K562 (cell line): ENCODE data around the gene SART1. TPM values are rescaled to one million over a fixed set of nuclear protein-coding genes. Genes with fewer than 3 reads are reported as not detected.
A peak's percentile ranks its signal among the peaks of the same experiment; 100 is the strongest.
"Not testable (repeated sequence)": the region's sequence is repeated elsewhere in the genome, so short reads cannot be mapped to it uniquely, and the experiment has no call there.

Experiments used
- ATAC-seq: fragments of 200-7000 bp; cut with Tn5 transposase; 3 replicates; pipeline ENCODE4 v1.9.1; 2020; ENCODE audit warnings: moderate library complexity
- BruUV-seq: library from RNA; stranded (reverse); fragments of 400-500 nt; replicated peaks from 2 replicates; lab custom pipeline; 2021; lab: Mats Ljungman, UMichigan
- CTCF ChIA-PET: fragments of 300-600 bp; formaldehyde crosslinking; extraction: SDS; loops from one replicate; lab custom pipeline; 2021; ENCODE audit warnings: low intra/inter-chr PET ratio; lab: Yijun Ruan, JAX
- POLR2A ChIA-PET: fragments of 300-600, 350-650 bp; sonication (Branson Sonifier 250); formaldehyde crosslinking; extraction: SDS; loops from one replicate; lab custom pipeline; 2021; ENCODE audit warnings: antibody characterized with exemption, inconsistent platforms; lab: Yijun Ruan, JAX
- DNase-seq, 4 experiments: peaks; one replicate each; pipeline versions ENCODE4 v3.0.0 to v3.0.0-alpha.2; 2011 to 2018; ENCODE audit warnings: low spot score in 3 of 4, mixed read lengths in 3 of 4; ENCODE audit errors: extremely low read depth in 1 of 4
- FAIRE-seq: peaks from 2 replicates; lab custom pipeline; 2011; peaks lifted over from hg19 to GRCh38; lab: Jason Lieb, UNC
- H2AFZ ChIP-seq: 2 replicates; pipeline ENCODE4 v1.6.0; 2011; ENCODE audit warnings: low read depth, low read length, control low read depth, inconsistent platforms
- H3K27ac ChIP-seq: fragments of 200-600 bp; 3 replicates; pipeline ENCODE4 v1.8.0; 2011; ENCODE audit warnings: low read depth, mild to moderate bottlenecking, control low read depth, inconsistent platforms, low read length, moderate library complexity, mixed read lengths; ENCODE audit errors: extremely low read depth
- H3K27me3 ChIP-seq, 2 experiments: fragments of 300-600 bp in 1 of 2; 2 replicates in 1 of 2; 3 replicates in 1 of 2; pipeline versions ENCODE4 v1.6.0 to v1.8.0; 2011; ENCODE audit warnings: inconsistent platforms in 2 of 2, low read length in 2 of 2, mild to moderate bottlenecking in 1 of 2, mixed read lengths in 1 of 2, moderate library complexity in 1 of 2; ENCODE audit not compliant: control insufficient read depth in 2 of 2, insufficient read depth in 2 of 2
- H3K36me3 ChIP-seq: fragments of 300-600 bp; 3 replicates; pipeline ENCODE4 v1.8.0; 2011; ENCODE audit warnings: mild to moderate bottlenecking, low read length, inconsistent platforms; ENCODE audit not compliant: control insufficient read depth, insufficient read depth
- H3K4me1 ChIP-seq, 2 experiments: fragments of 200-600 bp in 1 of 2; replicated peaks in 1 of 2; 2 replicates in 1 of 2; 3 replicates in 1 of 2; pipeline versions ENCODE4 v1.5.1 to v1.8.0; 2011; ENCODE audit warnings: inconsistent platforms in 2 of 2, low read length in 2 of 2, mild to moderate bottlenecking in 1 of 2, mixed read lengths in 1 of 2, moderate library complexity in 1 of 2; ENCODE audit not compliant: control insufficient read depth in 2 of 2, insufficient read depth in 2 of 2
- H3K4me2 ChIP-seq: 2 replicates; pipeline ENCODE4 v1.6.1; 2011; ENCODE audit warnings: low read length, control low read depth, inconsistent platforms, mixed read lengths; ENCODE audit not compliant: insufficient read depth
- H3K4me3 ChIP-seq: fragments of 200-600 bp; sonication (generic), shearing (Covaris generic); 2 replicates; pipeline ENCODE4 v1.5.1; 2016; ENCODE audit warnings: control low read depth, inconsistent platforms
- H3K79me2 ChIP-seq: fragments of 200-600 bp; 3 replicates; pipeline ENCODE4 v1.8.0; 2011; ENCODE audit warnings: low read length, inconsistent platforms; ENCODE audit not compliant: control insufficient read depth, insufficient read depth
- H3K9ac ChIP-seq, 2 experiments: 2 replicates each; pipeline versions ENCODE4 v1.6.0 to v1.6.1; 2011; ENCODE audit warnings: low read depth in 2 of 2, low read length in 2 of 2, control low read depth in 1 of 2, inconsistent platforms in 1 of 2, mild to moderate bottlenecking in 1 of 2, mixed read lengths in 1 of 2; ENCODE audit not compliant: insufficient read depth in 1 of 2
- H3K9me1 ChIP-seq: one replicate; pipeline ENCODE4 v1.6.0; 2011; ENCODE audit warnings: inconsistent platforms, mild to moderate bottlenecking, low read length, moderate library complexity; ENCODE audit not compliant: control insufficient read depth, insufficient read depth
- H3K9me3 ChIP-seq: replicated peaks from 2 replicates; pipeline ENCODE4 v1.5.1; 2011; ENCODE audit warnings: low read depth, low read length, inconsistent platforms; ENCODE audit not compliant: control insufficient read depth, insufficient read depth
- H4K20me1 ChIP-seq: replicated peaks from 2 replicates; pipeline ENCODE4 v1.6.1; 2011; ENCODE audit warnings: low read length, inconsistent platforms, mixed read lengths; ENCODE audit not compliant: control insufficient read depth, insufficient read depth
- CEBPB ChIP-seq: fragments of 450-650 bp; IDR thresholded peaks from 2 replicates; pipeline ENCODE4 v1.6.1; 2016; ENCODE audit warnings: missing genetic modification characterization, missing compliant biosample characterization
- ETV1 ChIP-seq: fragments of 450-650 bp; conservative IDR thresholded peaks from 2 replicates; pipeline ENCODE4 v1.6.1; 2016; ENCODE audit warnings: missing genetic modification characterization, control low read depth, low read depth, missing compliant biosample characterization
- FOXK1 ChIP-seq: sonication (generic); formaldehyde crosslinking; IDR thresholded peaks from 2 replicates; pipeline ENCODE4 v1.8.0; 2022; ENCODE audit warnings: missing genetic modification reagents, mild to moderate bottlenecking, borderline replicate concordance
- HMBOX1 ChIP-seq: sonication (generic); IDR thresholded peaks from 2 replicates; pipeline ENCODE4 v1.6.1; 2016
- TAF1 ChIP-seq: IDR thresholded peaks from 2 replicates; pipeline ENCODE4 v1.6.1; 2011; ENCODE audit warnings: mild to moderate bottlenecking, low read length, moderate library complexity; ENCODE audit not compliant: insufficient read depth, control insufficient read depth, severe bottlenecking; ENCODE audit errors: extremely low read depth
- TAF9B ChIP-seq: fragments of 450-650 bp; IDR thresholded peaks from 2 replicates; pipeline ENCODE4 v1.6.1; 2018; ENCODE audit warnings: mild to moderate bottlenecking; ENCODE audit not compliant: partially characterized antibody
- ZFP91 ChIP-seq: sonication (generic); formaldehyde crosslinking; IDR thresholded peaks from 2 replicates; pipeline ENCODE4 v1.8.0; 2022; ENCODE audit warnings: mild to moderate bottlenecking, missing genetic modification reagents
- WGBS: fragments of 100-300 bp; shearing (Covaris generic); methylation state at CpG from one replicate; pipeline ENCODE4 v1.1.6; 2016; ENCODE audit warnings: low coverage, mixed read lengths; ENCODE audit not compliant: insufficient coverage; ENCODE audit errors: missing lambda C conversion rate; 5-methylcytosine and 5-hydroxymethylcytosine counted together
- in situ Hi-C: fragments of 300-500 bp; cut with MboI; formaldehyde crosslinking; loops from 4 replicates; pipeline ENCODE4 v1.15.0; 2018; ENCODE audit warnings: inconsistent platforms, mixed read lengths
- intact Hi-C: fragments of 100-400 bp; cut with micrococcal nuclease; formaldehyde crosslinking; loops from 2 replicates; pipeline ENCODE4 v1.14.2; 2022
- polyA plus RNA-seq, 8 experiments: library from polyadenylated mRNA; depleted of rRNA in 4 of 8; stranded (reverse) in 5 of 8; unstranded in 3 of 8; fragments of >200 nt; fragmentation: Nextera tagmentation in 2 of 8; fragmentation: Illumina TruSeq in 1 of 8; extraction: Ambion mirVana in 2 of 8; extraction: Trizol in 1 of 8; gene quantifications; 2 replicates each; pipeline versions ENCODE4 v1.2.1 to v1.2.3, GENCODE V29; 2011 to 2014; ENCODE audit warnings: inconsistent platforms in 1 of 8, missing spikeins in 1 of 8
- total RNA-seq, 7 experiments: library from RNA; depleted of rRNA in 6 of 7; stranded (reverse); fragments of >200 nt in 6 of 7; fragmentation: Illumina TruSeq in 2 of 7; extraction: Trizol in 2 of 7; gene quantifications; 2 replicates each; pipeline versions ENCODE4 v1.2.1 to v1.2.3, GENCODE V29; 2011 to 2021; ENCODE audit warnings: low replicate concordance in 1 of 7

Gene SART1
- total and polyA plus RNA-seq, 9 of the 15 experiments (the other 6 are each of a cell fraction or from before 2014, with no cell fraction given): 4.8 to 84.1 (median 31.7) TPM

GRCh38 chr11:66008468-66009101 is 47.1 kb downstream of the SART1 start:
- H3K27ac ChIP-seq: no peak overlapping the region
- CTCF ChIA-PET: no interaction called here
- POLR2A ChIA-PET: interaction anchor here (0.7 to 3.3 kb wide), 9 partner anchors 10 to 586 kb away, joined by 3 to 13 read pairs (median 3); partner anchors contain the start of genes CFL1 and NEAT1
- no peak overlapping the region for H3K4me2 ChIP-seq
- no peak for TF ChIP-seq FOXK1
- no peak for TF ChIP-seq ETV1 (tag)
- TF ChIP-seq HMBOX1: no peak
- no peak for TF ChIP-seq CEBPB (tag)
- 0 out of 2 replicates have a peak, but pooled peaks have one; percentile 71 for TF ChIP-seq ZFP91 (CRISPR knock-in tag)
- TF ChIP-seq TAF1: no peak
- TF ChIP-seq TAF9B: no peak
- H3K9me3 ChIP-seq: no peaks in the 10 kb centered on the region
- FAIRE-seq: no peak
- BruUV-seq: no TSS peak
- no peaks in the 10 kb centered on the region for H3K9me1 ChIP-seq
- peak overlapping the region; percentile 44; the same call in 1 of the 2 replicates for H2AFZ ChIP-seq
- intact Hi-C loops: no loop called here
- H3K27me3 ChIP-seq: no peaks in the 10 kb centered on the region
- in situ Hi-C loops: no loop called here
- H3K9ac ChIP-seq: no peak overlapping the region
- 47% methylated on average over 10 of the region's 10 CpGs for WGBS
- H3K36me3 ChIP-seq: peaks cover 20% of the 10 kb centered on the region; the same call in 2 of the 3 replicates
- H3K4me3 ChIP-seq: no peak overlapping the region
- DNase-seq: no peak
- H3K4me1 ChIP-seq: peaks cover 30 to 42% of the 10 kb centered on the region in 2 experiments
- no peaks in the 10 kb centered on the region for H4K20me1 ChIP-seq
- H3K79me2 ChIP-seq: peaks cover 7% of the 10 kb centered on the region; the same call in 1 of the 3 replicates
- no peak for ATAC-seq

- H3K4me3 ChIP-seq, BruUV-seq, H3K27me3 ChIP-seq, in situ Hi-C loops, CTCF ChIA-PET, H3K9me1 ChIP-seq, intact Hi-C loops, DNase-seq, H3K9ac ChIP-seq, FAIRE-seq, H3K36me3 ChIP-seq, ATAC-seq, H4K20me1 ChIP-seq, H3K9me3 ChIP-seq, POLR2A ChIA-PET, H2AFZ ChIP-seq, H3K79me2 ChIP-seq, H3K27ac ChIP-seq, H3K4me2 ChIP-seq: not testable (repeated sequence)
- H3K4me1 ChIP-seq: peaks cover 33 to 50% of the 10 kb centered on the region in 2 experiments
- whole genome bisulfite sequencing: 60% methylated on average over 4 of the region's 4 CpGs
These were observed 48.5 kb downstream of the SART1 start for GRCh38 chr11:66010036-66010435.
